B cell (primary cell): ENCODE results near the gene NOL4L. TPM values are rescaled to one million over a fixed set of nuclear protein-coding genes. Genes with fewer than 3 reads are reported as not detected.

Source experiments
- ATAC-seq: fragments of 200-7000 bp; cut with Tn5 transposase; one replicate; pipeline ENCODE4 v1.10.0; 2021; ENCODE audit warnings: low read depth, mild to moderate bottlenecking, moderate number of reproducible peaks, moderate library complexity
- CTCF ChIA-PET: fragments of 350-600 bp; sonication (Branson Sonifier 250); formaldehyde crosslinking; loops from one replicate; lab custom pipeline; 2021; ENCODE audit warnings: antibody characterized with exemption, inconsistent platforms; lab: Charles Lee
- POLR2A ChIA-PET: fragments of 350-600 bp; sonication (Branson Sonifier 250); formaldehyde crosslinking; loops from one replicate; lab custom pipeline; 2021; ENCODE audit warnings: antibody characterized with exemption; lab: Charles Lee
- DNase-seq: peaks from one replicate; pipeline ENCODE4 v3.0.0; 2013
- H2AFZ ChIP-seq: 2 replicates; pipeline ENCODE4 v1.6.1; 2012; ENCODE audit warnings: mild to moderate bottlenecking, low read depth, low read length; ENCODE audit not compliant: insufficient read depth, poor library complexity, severe bottlenecking
- H3K27ac ChIP-seq, 2 donors: 1 replicate in 1 of 2; 2 replicates in 1 of 2; pipeline ENCODE4 v1.5.1; 2012 to 2013; ENCODE audit warnings: low read length in 2 of 2, mild to moderate bottlenecking in 2 of 2, moderate library complexity in 1 of 2
- H3K27me3 ChIP-seq, 4 experiments: fragments of 200-600 bp in 1 of 4; sonication (generic) in 1 of 4; replicated peaks in 1 of 4; 1 replicate in 2 of 4; 2 replicates in 2 of 4; pipeline versions ENCODE4 v1.6.1 to v1.7.0; 2013 to 2016; ENCODE audit warnings: low read length in 3 of 4, mild to moderate bottlenecking in 2 of 4, mixed read lengths in 1 of 4, moderate library complexity in 1 of 4; ENCODE audit not compliant: insufficient read depth in 4 of 4, control insufficient read depth in 3 of 4; ENCODE audit errors: control extremely low read depth in 1 of 4
- H3K36me3 ChIP-seq, 2 experiments: replicated peaks in 1 of 2; 1 replicate in 1 of 2; 2 replicates in 1 of 2; pipeline versions ENCODE4 v1.6.1 to v1.7.1; 2013; ENCODE audit warnings: low read length in 1 of 2; ENCODE audit not compliant: insufficient read depth in 2 of 2, control insufficient read depth in 1 of 2; ENCODE audit errors: control extremely low read depth in 1 of 2, extremely low read depth in 1 of 2
- H3K4me1 ChIP-seq, 2 donors: fragments of 200-600 bp in 1 of 2; sonication (generic) in 1 of 2; 1 replicate in 1 of 2; 2 replicates in 1 of 2; pipeline versions ENCODE4 v1.5.1 to v1.6.1; 2013 to 2017; ENCODE audit warnings: low read length in 2 of 2; ENCODE audit not compliant: control insufficient read depth in 2 of 2, insufficient read depth in 2 of 2
- H3K4me2 ChIP-seq: replicated peaks from 2 replicates; pipeline ENCODE3; 2012; ENCODE audit warnings: mild to moderate bottlenecking, low read depth, low read length; ENCODE audit not compliant: poor library complexity, severe bottlenecking
- H3K4me3 ChIP-seq, 5 experiments: fragments of 200-600 bp in 1 of 5; sonication (generic) in 1 of 5; 1 replicate in 3 of 5; 2 replicates in 2 of 5; pipeline versions ENCODE4 v1.5.1 to v1.7.0; 2011 to 2016; ENCODE audit warnings: low read length in 4 of 5, mild to moderate bottlenecking in 4 of 5, low read depth in 2 of 5, control low read depth in 1 of 5, moderate library complexity in 1 of 5; ENCODE audit not compliant: insufficient read depth in 1 of 5; ENCODE audit errors: control extremely low read depth in 1 of 5, extremely low read depth in 1 of 5
- H3K79me2 ChIP-seq: fragments of 200-600 bp; sonication (generic); one replicate; pipeline ENCODE4 v1.6.0; 2016; ENCODE audit warnings: low read length; ENCODE audit not compliant: control insufficient read depth, insufficient read depth
- H3K9ac ChIP-seq: fragments of 200-600 bp; sonication (generic); 2 replicates; pipeline ENCODE4 v1.6.1; 2017; ENCODE audit warnings: mild to moderate bottlenecking, low read length, moderate library complexity
- H3K9me3 ChIP-seq, 3 donors: one replicate each; pipeline versions ENCODE4 v1.6.1 to v1.7.1; 2013; ENCODE audit warnings: low read length in 2 of 3; ENCODE audit not compliant: control insufficient read depth in 2 of 3, insufficient read depth in 1 of 3; ENCODE audit errors: control extremely low read depth in 1 of 3
- H4K20me1 ChIP-seq: 2 replicates; pipeline ENCODE4 v1.6.0; 2012; ENCODE audit warnings: mild to moderate bottlenecking, low read length; ENCODE audit not compliant: insufficient read depth, control insufficient read depth, poor library complexity, severe bottlenecking
- H3K27ac Mint-ChIP-seq: one replicate; pipeline ENCODE4 v1.8.0; 2021; ENCODE audit warnings: mixed read lengths
- H3K27me3 Mint-ChIP-seq: one replicate; pipeline ENCODE4 v1.8.0; 2021; ENCODE audit warnings: mixed read lengths
- H3K4me1 Mint-ChIP-seq: one replicate; pipeline ENCODE4 v1.8.0; 2021; ENCODE audit warnings: mixed read lengths
- H3K4me3 Mint-ChIP-seq: one replicate; pipeline ENCODE4 v1.8.0; 2021; ENCODE audit warnings: mixed read lengths
- H3K9me3 Mint-ChIP-seq: one replicate; pipeline ENCODE4 v1.8.0; 2022; ENCODE audit warnings: mixed read lengths; ENCODE audit not compliant: insufficient read depth
- CTCF ChIP-seq: fragments of 200-600 bp; IDR thresholded peaks from one replicate; pipeline ENCODE4 v1.8.0; 2022; ENCODE audit warnings: antibody characterized with exemption, mild to moderate bottlenecking
- EZH2 ChIP-seq: IDR thresholded peaks from 2 replicates; pipeline ENCODE4 v1.6.1; 2012; ENCODE audit warnings: borderline replicate concordance, low read depth, mild to moderate bottlenecking, moderate library complexity, low read length; ENCODE audit not compliant: insufficient read depth, poor library complexity, severe bottlenecking
- WGBS: methylation state at CpG from one replicate; pipeline ENCODE4 v1.1.5; 2013; ENCODE audit warnings: missing lambda C conversion rate; ENCODE audit not compliant: insufficient coverage; 5-methylcytosine and 5-hydroxymethylcytosine counted together
- intact Hi-C: fragments of 100-400 bp; cut with micrococcal nuclease; formaldehyde crosslinking; loops from one replicate; pipeline ENCODE4 v1.10.0; 2022
- polyA plus RNA-seq: library from polyadenylated mRNA; depleted of rRNA; stranded (reverse); fragments of >200 nt; gene quantifications from 2 replicates; pipeline ENCODE4 v1.2.3, GENCODE V29; 2012
- total RNA-seq, 2 donors: library from RNA; stranded (reverse); fragments of 120-200 nt in 1 of 2; gene quantifications; 1 replicate in 1 of 2; 2 replicates in 1 of 2; pipeline versions ENCODE4 v1.2.3 to v1.2.4, GENCODE V29; 2013 to 2022

NOL4L gene
- total and polyA plus RNA-seq, 2 donors (not counting 1 experiment from before 2014, with no cell fraction given), result 6.5 to 7.9 TPM

GRCh38 chr20:32465092-32465900 lies 119.8 kb downstream of the NOL4L start:
- Histone ChIP-seq H3K4me3 (no peak overlapping the region), H3K4me1 (peaks cover 4 to 21% of the 10 kb centered on the region in 2 donors), H3K36me3 (no peaks in the 10 kb centered on the region), H4K20me1 (no peaks in the 10 kb centered on the region), H3K27ac (no peak overlapping the region), H2AFZ (no peak overlapping the region), H3K9ac (no peak overlapping the region), H3K79me2 (peaks cover 6% of the 10 kb centered on the region), H3K4me2 (no peak overlapping the region), H3K9me3 (peaks cover 0 to 3% (median 0%) of the 10 kb centered on the region in 3 donors), H3K27me3 (no peaks in the 10 kb centered on the region)
- no peaks in the 10 kb centered on the region for H3K9me3 Mint-ChIP-seq
- DNase-seq (no peak), ATAC-seq (no peak)
- WGBS, result 96% methylated on average over 20 of the region's 24 CpGs
- H3K4me1 Mint-ChIP-seq, result peaks cover 16% of the 10 kb centered on the region
- intact Hi-C loops, result no loop called here
- no peak for TF ChIP-seq EZH2
- TF ChIP-seq CTCF, result no peak
- H3K27me3 Mint-ChIP-seq, result no peaks in the 10 kb centered on the region
- POLR2A ChIA-PET, result no interaction called here
- no peak overlapping the region for H3K27ac Mint-ChIP-seq
- CTCF ChIA-PET, result interaction anchor here (1.9 kb wide), 1 partner anchor 10 kb away, joined by 4 read pairs; no protein-coding TSS in a partner anchor
- H3K4me3 Mint-ChIP-seq, result no peak overlapping the region

GRCh38 chr20:32464401-32465091 lies 120.6 kb downstream of the NOL4L start:
- intact Hi-C loops, result no loop called here
- no peaks in the 10 kb centered on the region for H3K27me3 Mint-ChIP-seq
- Histone ChIP-seq H2AFZ (no peak overlapping the region), H3K9ac (no peak overlapping the region), H3K27me3 (no peaks in the 10 kb centered on the region), H3K4me3 (no peak overlapping the region), H4K20me1 (no peaks in the 10 kb centered on the region), H3K4me2 (no peak overlapping the region), H3K4me1 (peaks cover 4 to 15% of the 10 kb centered on the region in 2 donors), H3K79me2 (peaks cover under 1% of the 10 kb centered on the region), H3K36me3 (no peaks in the 10 kb centered on the region), H3K9me3 (no peaks in the 10 kb centered on the region), H3K27ac (no peak overlapping the region)
- peaks cover 12% of the 10 kb centered on the region for H3K4me1 Mint-ChIP-seq
- no peak overlapping the region for H3K4me3 Mint-ChIP-seq
- 96% methylated on average over 16 of the region's 20 CpGs for WGBS
- no peaks in the 10 kb centered on the region for H3K9me3 Mint-ChIP-seq
- ATAC-seq (no peak), DNase-seq (no peak)
- ChIA-PET POLR2A (no interaction called here), CTCF (no interaction called here)
- TF ChIP-seq EZH2, result no peak
- TF ChIP-seq CTCF, result no peak
- no peak overlapping the region for H3K27ac Mint-ChIP-seq
